IPS DF 6.9 (cell line): ENCODE measurements around the gene PANK4.

Source experiments
- DNase-seq: peaks from one replicate; pipeline ENCODE4 v3.0.0-alpha.2; 2013; ENCODE audit warnings: low read depth, low spot score
- H3K27ac ChIP-seq: one replicate; pipeline ENCODE4 v1.5.1; 2013; ENCODE audit warnings: low read length, control low read depth
- H3K27me3 ChIP-seq: 2 replicates; pipeline ENCODE4 v1.6.1; 2013; ENCODE audit warnings: mild to moderate bottlenecking, low read length; ENCODE audit not compliant: control insufficient read depth, insufficient read depth
- H3K36me3 ChIP-seq: 2 replicates; pipeline ENCODE4 v1.6.1; 2013; ENCODE audit warnings: low read length; ENCODE audit not compliant: control insufficient read depth, insufficient read depth
- H3K4me1 ChIP-seq: 2 replicates; pipeline ENCODE4 v1.6.1; 2013; ENCODE audit warnings: low read length; ENCODE audit not compliant: control insufficient read depth, insufficient read depth
- H3K4me3 ChIP-seq: 2 replicates; pipeline ENCODE4 v1.5.1; 2013; ENCODE audit warnings: mild to moderate bottlenecking, low read length
- H3K9me3 ChIP-seq: 2 replicates; pipeline ENCODE4 v1.6.1; 2013; ENCODE audit warnings: low read length, inconsistent platforms; ENCODE audit not compliant: control insufficient read depth, insufficient read depth
- WGBS: extraction: QIAGEN DNeasy Blood & Tissue Kit; methylation state at CpG from one replicate; pipeline ENCODE4 v1.1.7; 2013; ENCODE audit warnings: mixed read lengths, missing lambda C conversion rate; ENCODE audit not compliant: insufficient read length, insufficient coverage; 5-methylcytosine and 5-hydroxymethylcytosine counted together

PANK4 gene

GRCh38 chr1:2519729-2520128 is 6.7 kb downstream of the PANK4 start:
- Histone ChIP-seq H3K27me3 (no peaks in the 10 kb centered on the region), H3K9me3 (no peaks in the 10 kb centered on the region), H3K4me1 (no peaks in the 10 kb centered on the region; the same call in 1 of the 2 replicates), H3K36me3 (peaks cover 42% of the 10 kb centered on the region), H3K27ac (no peak overlapping the region), H3K4me3 (no peak overlapping the region)
- WGBS = no CpG with 5 or more reads among the region's 30 CpGs
- DNase-seq = no peak

GRCh38 chr1:2519029-2519685 is 7.2 kb downstream of the PANK4 start:
- H3K4me1 ChIP-seq = no peaks in the 10 kb centered on the region; the same call in 1 of the 2 replicates
- no peak for DNase-seq
- peaks cover 43% of the 10 kb centered on the region for H3K36me3 ChIP-seq
- H3K27me3 ChIP-seq = no peaks in the 10 kb centered on the region
- WGBS = no CpG with 5 or more reads among the region's 25 CpGs
- H3K9me3 ChIP-seq = no peaks in the 10 kb centered on the region
- H3K4me3 ChIP-seq = no peak overlapping the region
- no peak overlapping the region for H3K27ac ChIP-seq

DNA sequence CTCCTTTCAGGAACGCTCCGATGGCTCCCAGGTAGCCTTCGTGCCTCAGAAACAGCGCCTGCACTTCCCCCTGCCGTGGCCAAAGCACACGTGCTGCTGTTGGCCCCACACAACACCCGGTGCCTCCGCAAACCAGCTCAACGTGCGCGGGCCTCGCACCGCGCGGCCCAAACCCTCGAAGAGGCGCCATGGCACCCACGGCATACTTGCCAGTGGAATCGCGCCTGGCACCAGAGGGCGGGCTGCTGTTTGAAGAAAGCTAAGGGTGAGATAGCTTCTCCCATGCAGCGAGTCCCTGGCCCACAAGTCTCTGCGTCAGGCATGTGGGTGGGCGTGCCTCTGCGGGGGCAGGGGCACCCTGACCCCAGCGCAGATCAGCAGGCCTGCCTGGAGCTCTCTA is 7.9 kb downstream of the PANK4 start:
- H3K27ac ChIP-seq = no peak overlapping the region
- no peaks in the 10 kb centered on the region; the same call in 1 of the 2 replicates for H3K4me1 ChIP-seq
- no peak for DNase-seq
- no peaks in the 10 kb centered on the region for H3K27me3 ChIP-seq
- no peaks in the 10 kb centered on the region for H3K9me3 ChIP-seq
- H3K4me3 ChIP-seq = no peak overlapping the region
- no CpG with 5 or more reads among the region's 26 CpGs for WGBS
- H3K36me3 ChIP-seq = peaks cover 50% of the 10 kb centered on the region

- Histone ChIP-seq H3K9me3 (no peaks in the 10 kb centered on the region), H3K36me3 (peaks cover 54% of the 10 kb centered on the region), H3K27ac (no peak overlapping the region), H3K27me3 (no peaks in the 10 kb centered on the region), H3K4me3 (no peak overlapping the region), H3K4me1 (no peaks in the 10 kb centered on the region; the same call in 1 of the 2 replicates)
- WGBS = no CpG with 5 or more reads among the region's 17 CpGs
- no peak for DNase-seq
Measured at GRCh38 chr1:2517966-2518365, 8.4 kb downstream of the PANK4 start.

- no CpG with 5 or more reads among the region's 14 CpGs for WGBS
- no peak overlapping the region for H3K4me3 ChIP-seq
- H3K9me3 ChIP-seq = no peaks in the 10 kb centered on the region
- no peaks in the 10 kb centered on the region; the same call in 1 of the 2 replicates for H3K4me1 ChIP-seq
- no peak for DNase-seq
- no peaks in the 10 kb centered on the region for H3K27me3 ChIP-seq
- H3K27ac ChIP-seq = no peak overlapping the region
- peaks cover 56% of the 10 kb centered on the region for H3K36me3 ChIP-seq
Measured at GRCh38 chr1:2516946-2517345, 9.4 kb downstream of the PANK4 start.

DNA sequence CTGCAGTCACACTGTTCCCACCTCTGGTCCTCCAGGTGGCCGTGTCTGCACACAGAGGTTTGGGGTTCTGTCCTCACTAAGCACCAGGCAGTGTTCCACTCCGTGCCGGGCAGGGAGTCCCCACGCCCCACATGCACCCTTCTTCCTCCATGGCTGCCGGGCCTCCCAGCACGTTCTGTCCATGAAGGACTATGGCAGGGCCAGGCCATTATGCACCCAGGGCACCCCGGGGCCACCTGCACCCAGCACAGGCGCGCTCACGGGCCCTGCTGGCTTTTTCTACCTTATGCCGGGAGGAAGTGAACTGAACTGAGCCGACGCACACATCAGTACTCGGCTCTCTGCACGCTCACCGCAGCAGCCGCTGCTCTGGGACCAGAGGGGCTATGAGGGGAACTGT is 10.3 kb downstream of the PANK4 start:
- Histone ChIP-seq H3K4me1 (no peaks in the 10 kb centered on the region; the same call in 1 of the 2 replicates), H3K4me3 (no peak overlapping the region), H3K36me3 (peaks cover 58% of the 10 kb centered on the region), H3K27me3 (no peaks in the 10 kb centered on the region), H3K27ac (no peak overlapping the region), H3K9me3 (no peaks in the 10 kb centered on the region)
- WGBS = no CpG with 5 or more reads among the region's 17 CpGs
- DNase-seq = no peak

- H3K4me1 ChIP-seq = no peaks in the 10 kb centered on the region; the same call in 1 of the 2 replicates
- no peak for DNase-seq
- H3K4me3 ChIP-seq = no peak overlapping the region
- H3K36me3 ChIP-seq = peaks cover 58% of the 10 kb centered on the region
- no peaks in the 10 kb centered on the region for H3K27me3 ChIP-seq
- no peaks in the 10 kb centered on the region for H3K9me3 ChIP-seq
- H3K27ac ChIP-seq = no peak overlapping the region
- WGBS = no CpG with 5 or more reads among the region's 11 CpGs
Measured at GRCh38 chr1:2515763-2516080, 10.7 kb downstream of the PANK4 start.

GRCh38 chr1:2514863-2515762 is 11.3 kb downstream of the PANK4 start:
- WGBS = no CpG with 5 or more reads among the region's 45 CpGs

DNA sequence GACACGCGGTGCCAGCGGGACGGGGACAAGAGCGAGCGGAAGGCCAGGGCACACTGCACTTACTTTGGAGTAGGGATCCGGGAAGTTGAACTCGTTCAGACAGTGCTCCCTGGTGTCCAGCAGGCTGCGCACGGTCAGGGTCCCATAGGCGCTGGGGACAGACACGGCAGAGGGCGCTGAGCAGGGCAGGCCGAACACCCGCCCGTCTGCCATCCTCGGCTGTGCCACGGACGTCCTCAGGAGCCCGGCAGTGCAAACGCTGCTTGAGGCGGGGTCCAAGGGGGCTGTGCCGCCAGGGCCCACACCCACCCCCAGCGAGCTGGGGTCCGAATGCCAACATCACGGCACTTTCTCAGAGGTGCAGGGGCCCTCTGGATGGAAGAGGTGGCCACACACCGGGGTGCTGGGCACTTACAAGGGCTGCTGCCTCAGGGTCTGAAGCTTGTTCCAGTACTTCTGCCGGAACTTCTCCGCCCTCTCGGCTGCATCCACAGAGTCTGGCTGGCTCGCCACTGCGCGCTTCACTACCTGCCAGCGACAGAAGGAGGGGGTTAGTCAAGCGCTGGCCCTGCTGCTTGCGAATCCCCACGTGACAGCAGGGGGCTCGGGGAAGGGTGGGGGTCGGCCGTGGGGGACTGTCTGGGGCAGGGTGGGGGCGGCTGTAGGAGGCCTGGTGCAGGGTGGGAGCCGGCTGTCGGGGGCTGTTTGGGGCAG is 12.3 kb downstream of the PANK4 start:
- DNase-seq = no peak
- Histone ChIP-seq H3K27ac (no peak overlapping the region), H3K4me1 (no peaks in the 10 kb centered on the region), H3K4me3 (no peak overlapping the region), H3K36me3 (peaks cover 53% of the 10 kb centered on the region), H3K9me3 (no peaks in the 10 kb centered on the region), H3K27me3 (no peaks in the 10 kb centered on the region)
- WGBS = no CpG with 5 or more reads among the region's 43 CpGs

More at GRCh38 chr1:2514863-2515762, 11.3 kb downstream of the PANK4 start:
- Histone ChIP-seq H3K27me3 (no peaks in the 10 kb centered on the region), H3K9me3 (no peaks in the 10 kb centered on the region), H3K4me1 (no peaks in the 10 kb centered on the region; the same call in 1 of the 2 replicates), H3K36me3 (peaks cover 53% of the 10 kb centered on the region), H3K27ac (no peak overlapping the region), H3K4me3 (no peak overlapping the region)
- no peak for DNase-seq

DNA sequence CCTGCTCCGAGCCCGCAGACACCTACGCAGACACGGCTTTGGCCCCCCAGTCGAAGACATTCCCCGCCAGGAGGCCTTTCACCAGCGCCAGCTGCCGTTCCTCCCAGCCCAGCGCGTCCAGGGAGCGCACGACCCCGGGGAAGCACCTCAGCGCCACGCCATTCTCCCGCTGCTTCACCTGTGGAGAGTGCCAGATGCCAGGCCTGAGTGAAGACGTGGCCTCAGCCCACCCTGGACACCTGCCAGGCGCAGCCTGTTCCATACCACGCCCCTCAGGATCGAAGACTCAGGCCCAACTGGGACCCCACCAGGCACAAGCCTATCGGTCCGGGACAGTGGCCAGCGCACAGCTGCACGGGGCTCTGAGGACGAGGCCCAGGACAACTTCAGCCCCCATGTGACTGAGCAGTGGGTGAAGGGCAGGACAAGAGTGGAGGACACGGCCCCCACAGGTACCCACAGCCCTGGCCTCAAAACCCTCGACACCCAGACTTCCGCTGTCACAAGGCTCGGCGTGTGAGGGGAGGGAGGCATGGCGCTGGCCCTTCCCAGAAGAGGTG is 13.5 kb downstream of the PANK4 start:
- Histone ChIP-seq H3K36me3 (peaks cover 48% of the 10 kb centered on the region), H3K9me3 (no peaks in the 10 kb centered on the region), H3K27me3 (no peaks in the 10 kb centered on the region), H3K27ac (no peak overlapping the region), H3K4me3 (no peak overlapping the region), H3K4me1 (no peaks in the 10 kb centered on the region)
- no CpG with 5 or more reads among the region's 31 CpGs for WGBS
- DNase-seq = no peak
